Activated CD4-positive, alpha-beta T cell treated with anti-CD3 and anti-CD28 coated beads, Interleukin-2, Interleukin-6, amounts not matched to agents 100 ng/mL and 50 ng/mL, durations not matched to agents 16 hours and 8 hours (primary cell): ENCODE measurements around the gene RNF151.

ENCODE experiments used
- DNase-seq: peaks from one replicate; pipeline ENCODE4 v3.0.0-alpha.2; 2020

RNF151 gene

DNA sequence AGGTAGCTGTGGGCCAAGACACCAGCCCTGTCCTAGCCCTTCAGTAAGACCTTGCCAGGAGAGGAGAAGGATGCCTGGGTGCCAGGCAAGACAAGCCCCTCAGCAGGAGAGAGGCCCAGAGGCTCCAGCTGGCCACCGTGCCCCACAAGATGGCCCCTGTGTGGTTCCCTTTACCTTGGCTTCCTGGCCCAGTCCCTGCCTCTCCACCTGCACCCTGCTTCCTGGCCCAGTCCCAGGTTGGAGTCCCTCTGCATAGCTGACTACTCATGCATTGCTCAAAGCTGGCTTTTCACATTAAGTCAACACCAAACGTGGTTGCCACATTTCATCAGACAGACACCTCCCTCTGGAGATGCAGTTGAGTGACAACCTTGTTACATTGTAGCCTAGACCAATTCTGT, 27.1 kb downstream of the RNF151 start:
- peak; percentile 69 for DNase-seq

DNA sequence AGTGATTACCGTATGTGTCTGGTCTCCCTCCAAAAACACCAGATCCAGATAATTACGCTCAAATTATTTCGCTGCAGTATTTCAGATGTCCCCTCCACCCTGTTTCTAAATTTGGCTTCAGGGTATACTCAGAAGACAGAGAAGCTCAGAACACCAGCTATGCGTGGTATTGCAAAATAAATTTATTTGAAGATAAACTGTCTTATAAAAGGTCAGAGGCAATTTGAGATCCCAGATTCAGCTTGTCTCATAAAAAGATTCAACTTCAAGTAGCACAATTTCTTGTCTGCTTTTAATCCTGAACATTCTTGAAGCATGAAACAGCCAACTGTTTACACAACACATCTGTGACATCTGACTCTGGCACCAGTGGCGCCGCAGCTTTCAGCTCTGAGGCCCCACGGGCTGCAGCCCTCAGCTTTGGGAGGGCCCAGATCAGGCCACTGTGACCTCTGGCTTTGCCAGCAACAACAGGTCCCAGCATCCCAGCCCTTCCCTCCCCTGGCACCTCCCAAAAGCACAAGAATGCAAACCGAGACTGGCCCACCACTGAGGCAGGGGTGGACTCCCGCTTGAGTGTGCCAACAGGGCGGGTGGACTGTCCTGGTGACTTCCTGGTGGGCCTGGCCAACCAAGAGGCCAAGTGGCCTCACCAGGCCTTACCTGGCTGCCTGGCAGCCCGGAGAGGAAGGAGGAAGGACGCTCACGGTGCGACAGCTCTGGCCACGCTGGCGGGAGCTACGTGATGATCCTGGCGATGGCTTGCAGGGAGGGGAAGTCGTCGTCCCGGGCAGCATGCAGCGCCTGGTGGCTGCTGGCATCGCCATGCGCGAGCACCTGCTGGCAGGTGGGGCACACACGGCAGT, 31.1 kb downstream of the RNF151 start:
- DNase-seq, result no peak

DNA sequence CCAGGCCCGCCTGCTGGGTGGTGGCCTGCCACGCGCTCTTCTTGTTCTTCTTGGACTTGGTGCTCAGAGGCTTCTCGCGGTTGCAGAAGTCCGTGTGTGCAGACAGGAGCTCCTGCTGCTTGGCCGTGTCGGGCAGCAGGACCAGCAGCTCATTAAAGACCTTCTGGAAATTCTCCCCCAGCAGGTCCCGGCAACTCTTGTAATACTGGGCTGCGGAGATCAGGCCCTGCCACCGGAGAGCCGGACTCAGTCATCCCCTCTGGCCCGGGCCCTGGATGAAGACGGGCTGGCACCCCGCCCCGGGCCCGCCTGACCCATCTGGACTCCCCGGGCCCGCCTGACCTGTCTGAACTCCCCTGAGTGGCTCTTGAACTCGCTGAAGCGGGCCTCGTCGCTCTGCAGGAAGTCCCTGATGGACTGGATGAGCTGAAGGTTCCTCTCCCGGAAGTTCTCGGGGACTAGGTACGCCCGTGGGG, 31.7 kb downstream of the RNF151 start:
- DNase-seq, result no peak

DNA sequence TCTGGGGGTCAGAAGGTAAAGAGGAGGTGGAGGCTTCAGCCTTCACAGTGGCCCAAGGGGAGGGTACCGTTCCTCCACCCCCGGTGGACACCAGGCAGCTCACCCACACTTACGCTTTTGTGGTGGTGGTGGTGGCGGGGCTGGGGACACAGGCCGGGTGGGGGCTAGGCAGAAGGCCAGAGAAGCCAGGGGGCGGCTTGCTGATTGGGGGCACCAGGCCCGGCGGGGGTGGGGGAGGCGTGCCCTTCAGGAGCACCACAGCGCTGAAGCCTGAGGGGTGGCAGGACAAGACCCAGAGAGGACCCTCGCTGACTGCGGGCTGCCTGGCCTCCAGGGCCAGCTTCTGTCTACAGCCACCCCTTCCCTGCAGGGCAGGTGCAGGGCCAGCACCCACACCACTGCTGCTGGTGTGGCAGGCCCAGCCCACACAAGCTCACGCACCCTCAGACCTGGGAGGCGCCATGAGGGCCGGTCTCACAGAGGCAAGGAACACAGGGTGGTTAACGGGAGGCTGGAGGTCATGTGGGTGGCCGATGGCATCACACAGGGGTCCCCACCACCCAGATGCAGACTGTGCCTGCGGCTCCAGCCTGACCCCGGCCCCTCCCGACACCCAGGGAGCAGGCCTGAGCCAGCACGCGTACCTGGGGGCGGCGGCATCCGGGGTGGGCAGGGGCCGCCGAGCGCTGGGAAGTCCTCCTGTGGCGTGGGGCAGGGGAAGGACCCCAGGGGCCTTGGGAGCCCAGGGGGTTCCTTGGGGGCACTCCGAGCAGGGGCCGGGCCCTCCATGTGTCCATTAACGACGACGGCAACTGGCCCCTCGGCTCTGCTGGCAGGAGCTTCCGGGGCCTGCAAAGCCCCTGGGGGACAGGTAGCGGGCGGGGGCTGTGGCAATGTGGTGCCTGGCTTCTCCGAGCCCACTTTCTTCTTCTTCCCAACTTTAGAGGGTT, 32.5 kb downstream of the RNF151 start:
- DNase-seq, result no peak

DNA sequence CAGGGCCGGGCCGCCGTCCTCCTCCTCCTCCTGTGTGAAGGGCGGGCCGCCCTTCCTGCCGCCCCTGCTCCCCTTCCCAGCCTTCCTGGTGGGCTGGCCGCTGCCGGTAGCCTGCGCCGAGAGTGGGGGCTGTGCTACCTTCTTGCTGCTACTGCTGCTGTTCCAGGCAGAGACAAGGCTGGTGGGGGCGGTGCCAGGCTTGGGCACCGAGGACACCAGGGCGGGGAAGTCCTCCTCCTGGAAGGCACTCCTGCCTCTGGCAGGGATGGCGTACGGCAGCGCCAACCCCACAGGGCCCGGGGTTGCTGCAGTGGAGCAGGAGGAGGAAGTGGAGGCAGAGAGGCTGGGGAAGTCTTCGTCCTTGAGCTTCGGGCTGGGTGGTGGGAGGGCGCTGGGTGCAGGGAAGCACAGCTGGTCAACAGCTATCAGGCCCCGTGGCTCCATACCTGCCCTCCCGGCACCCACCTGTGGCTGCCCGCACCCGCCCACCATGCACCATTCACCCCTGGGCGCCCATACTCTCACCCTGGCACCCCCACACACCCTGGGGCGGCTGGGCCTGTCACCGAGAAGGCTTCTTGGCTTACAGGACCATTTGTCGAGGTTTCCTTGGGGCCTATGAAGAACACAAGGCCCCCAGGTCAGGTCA, 33.3 kb downstream of the RNF151 start:
- no peak for DNase-seq

DNA sequence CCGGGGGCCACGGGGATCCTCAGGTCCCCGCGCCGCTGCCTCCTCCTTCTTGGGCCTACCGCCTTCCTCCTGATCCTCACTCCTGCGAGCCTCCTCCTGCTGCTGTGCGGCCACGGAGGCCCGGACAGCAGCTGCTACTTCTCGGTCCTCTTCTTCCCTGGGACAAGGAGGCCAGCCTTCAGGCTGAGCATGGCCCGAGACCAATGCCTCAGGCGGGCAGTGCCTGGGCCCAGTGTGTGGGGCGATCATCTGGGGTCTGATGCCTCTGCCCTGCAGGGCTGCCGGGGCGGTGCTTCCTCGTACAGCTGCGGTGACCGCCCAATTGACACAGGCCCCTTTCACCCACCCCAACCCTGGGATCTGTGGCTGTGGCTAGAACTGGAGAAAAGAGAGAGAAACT, 34.4 kb downstream of the RNF151 start:
- DNase-seq, result no peak

DNA sequence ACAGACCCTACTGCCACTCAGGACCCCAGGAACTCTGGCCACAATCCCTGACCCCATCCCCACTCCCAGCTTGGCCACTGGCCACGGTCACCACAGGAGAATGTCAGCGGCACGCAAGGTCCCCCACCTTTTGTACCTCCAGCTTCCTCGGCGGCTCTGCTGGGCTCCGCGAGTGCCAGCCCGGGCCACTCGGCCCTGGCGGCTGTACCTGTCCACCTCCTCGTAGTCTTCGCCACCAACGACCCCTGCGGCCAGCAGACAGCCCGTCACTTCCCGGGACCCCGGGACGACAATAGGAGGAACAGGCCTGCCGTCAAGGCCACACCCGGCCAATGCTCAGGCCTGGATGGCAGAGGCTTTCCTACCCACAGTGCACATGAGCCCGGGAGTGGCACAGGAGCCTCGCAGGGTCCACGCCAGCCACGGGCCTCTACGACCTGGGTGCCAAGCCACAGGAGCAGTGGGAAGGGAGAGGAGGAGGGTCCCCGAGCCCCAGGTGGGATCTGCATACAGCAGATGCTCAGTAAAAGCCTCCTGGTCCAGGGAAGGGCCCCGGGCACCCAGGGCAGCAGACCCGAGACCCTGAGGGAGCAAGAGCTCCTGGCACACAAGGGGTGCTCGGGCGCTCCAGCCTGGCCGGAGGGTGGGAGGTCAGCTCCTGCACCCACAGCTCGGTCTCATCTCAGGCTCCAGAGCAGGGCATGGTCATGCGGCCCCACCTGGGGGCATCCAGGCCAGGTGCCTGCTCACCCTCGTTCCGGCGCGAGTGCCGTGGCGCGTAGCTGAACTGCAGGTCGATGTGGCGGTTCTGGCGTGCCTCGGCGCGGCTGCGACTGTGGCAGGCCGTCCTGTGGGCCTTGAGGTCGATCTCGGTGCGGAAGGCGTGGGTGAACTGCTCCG, 35.0 kb downstream of the RNF151 start:
- no peak for DNase-seq

DNA sequence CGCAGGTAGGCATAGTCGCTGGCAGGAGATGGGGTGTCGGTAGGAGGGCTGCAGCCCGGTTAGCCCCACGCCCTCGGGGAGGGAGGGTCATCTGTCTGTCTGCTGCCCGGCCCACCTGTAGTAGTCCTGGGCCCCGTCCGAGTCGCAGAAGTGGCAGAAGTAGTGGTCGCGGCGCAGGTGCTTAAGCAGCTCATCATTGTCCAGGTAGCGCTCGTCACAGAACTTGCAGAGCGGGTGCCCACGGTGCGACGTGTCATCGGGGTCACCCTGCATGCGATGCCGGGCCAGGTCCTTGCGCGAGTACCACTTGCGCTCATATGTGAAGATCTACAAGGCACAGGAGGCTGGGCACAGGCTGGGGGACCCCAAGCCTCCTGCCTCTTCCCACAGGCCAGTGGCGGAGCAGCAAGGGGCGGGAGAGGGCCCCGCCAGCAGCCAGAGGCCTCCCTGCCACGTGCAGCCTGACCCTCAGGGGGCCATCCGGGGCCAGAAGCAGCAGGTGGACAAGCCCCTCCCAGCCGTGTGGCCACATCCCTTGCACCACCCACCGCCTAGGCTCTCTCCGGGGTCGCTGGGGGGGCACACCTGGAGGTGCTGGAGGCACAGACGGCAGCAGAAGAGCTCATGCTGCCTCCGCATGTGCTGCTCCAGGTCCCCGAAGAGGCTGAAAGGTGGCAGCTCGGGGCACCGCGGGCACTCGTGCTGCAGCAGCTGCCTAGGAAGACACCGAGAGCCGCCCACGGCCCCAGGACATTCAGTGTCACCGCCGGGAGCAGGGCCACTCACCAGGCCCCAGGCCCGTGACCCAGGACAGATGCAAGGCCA, 36.0 kb downstream of the RNF151 start:
- no peak for DNase-seq

DNA sequence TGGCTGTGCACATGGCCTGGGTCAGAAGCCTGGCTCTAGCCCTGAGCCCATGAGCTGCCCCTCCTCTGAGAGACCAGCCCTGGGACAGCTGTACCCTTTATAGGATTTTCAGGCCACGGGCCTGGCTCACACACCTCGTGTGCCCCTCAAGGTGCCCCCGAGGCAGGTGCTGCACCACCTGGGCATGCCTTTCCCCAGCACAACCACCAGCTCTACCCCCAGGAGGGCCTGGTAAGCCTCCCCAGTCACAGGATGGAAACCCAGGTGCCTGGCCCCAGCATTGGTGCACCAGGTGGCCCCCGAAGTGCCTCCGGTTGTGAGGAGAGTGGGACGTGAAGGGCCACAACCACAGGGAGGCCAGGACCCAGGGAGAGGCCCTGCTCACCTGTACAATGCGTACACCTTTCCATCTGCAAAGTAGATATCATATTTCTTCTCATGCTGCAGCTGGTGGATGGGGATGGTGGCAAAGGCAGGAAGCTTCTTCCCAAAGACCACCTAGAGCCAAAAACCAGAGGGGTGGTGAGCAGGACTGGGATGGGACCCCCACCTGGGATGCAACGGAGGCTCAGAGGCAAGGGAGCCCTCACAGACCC, 36.7 kb downstream of the RNF151 start:
- DNase-seq, result no peak

DNA sequence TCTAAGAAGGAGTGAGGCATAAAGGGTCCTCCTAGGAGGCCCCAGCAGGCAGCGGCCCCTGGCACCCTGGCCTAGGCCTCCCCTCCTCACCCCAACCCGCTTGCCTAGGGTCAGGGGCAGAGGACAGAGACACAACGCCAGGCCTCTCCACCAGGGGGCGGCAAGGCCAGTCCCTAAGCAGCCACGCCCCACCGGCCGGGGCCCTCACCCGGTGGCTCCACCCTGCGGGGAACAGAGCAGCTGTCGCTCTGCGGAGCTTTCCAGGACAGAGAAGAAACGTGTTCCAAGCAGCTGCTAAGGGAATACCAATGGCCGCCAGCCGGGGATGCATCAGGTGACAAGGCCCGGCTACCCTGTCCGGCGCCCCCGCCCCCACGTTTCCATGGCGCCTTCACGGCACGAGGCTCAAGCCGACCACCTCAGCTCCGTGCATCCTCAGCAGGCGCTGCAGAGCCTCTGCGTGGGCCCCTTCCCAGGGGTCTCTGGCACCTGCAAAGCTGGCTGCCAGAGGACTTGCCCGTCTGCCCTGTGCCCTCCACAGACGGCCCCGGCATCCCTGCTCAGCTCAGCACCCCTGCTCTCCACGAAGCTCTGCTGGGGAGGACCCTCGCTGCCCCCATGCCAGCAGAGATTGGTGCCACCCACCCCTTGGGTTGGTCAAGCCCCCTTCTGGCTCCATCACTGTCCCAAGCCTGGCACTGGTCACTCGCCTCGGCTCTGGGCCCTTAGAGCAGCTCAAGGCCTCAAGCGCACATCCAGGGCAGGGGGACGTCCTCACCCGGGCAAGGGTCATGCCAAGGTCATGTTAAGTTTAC, 37.4 kb downstream of the RNF151 start:
- peak; percentile 94 for DNase-seq

DNA sequence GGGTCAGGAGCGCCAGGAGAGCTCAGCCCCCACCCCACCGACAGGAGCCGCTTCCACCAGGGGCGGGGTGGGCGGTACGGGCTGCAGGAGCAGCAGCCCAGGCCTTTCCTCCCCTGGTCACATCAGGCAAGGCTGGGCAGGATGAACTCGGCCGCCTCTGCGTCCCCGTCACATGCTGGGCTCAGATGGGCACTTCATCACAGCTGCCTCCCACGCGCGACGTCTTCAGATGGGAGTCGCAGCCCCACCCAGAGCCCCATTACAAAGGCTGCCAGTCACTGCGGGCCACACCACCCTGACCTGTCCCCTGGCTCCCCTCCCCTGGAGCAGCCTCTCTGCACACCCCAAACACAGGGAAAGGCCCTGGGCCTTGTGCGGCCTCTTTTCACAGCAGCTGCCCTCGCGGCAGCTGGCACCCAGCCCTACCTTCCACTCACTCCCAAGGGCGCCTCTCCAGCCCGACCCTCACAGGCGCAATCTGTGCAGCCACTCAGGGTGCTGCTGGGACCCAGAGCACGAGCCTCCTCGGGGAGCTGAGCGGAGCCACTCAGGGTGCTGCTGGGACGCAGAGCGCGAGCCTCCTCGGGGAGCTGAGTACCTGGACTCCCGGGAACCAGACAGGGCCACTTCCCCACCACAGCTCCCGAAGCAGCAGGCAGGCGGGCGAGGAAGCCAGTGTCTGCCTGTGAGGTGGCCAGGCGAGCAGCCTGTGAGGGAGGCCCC, 38.3 kb downstream of the RNF151 start:
- no peak for DNase-seq

DNA sequence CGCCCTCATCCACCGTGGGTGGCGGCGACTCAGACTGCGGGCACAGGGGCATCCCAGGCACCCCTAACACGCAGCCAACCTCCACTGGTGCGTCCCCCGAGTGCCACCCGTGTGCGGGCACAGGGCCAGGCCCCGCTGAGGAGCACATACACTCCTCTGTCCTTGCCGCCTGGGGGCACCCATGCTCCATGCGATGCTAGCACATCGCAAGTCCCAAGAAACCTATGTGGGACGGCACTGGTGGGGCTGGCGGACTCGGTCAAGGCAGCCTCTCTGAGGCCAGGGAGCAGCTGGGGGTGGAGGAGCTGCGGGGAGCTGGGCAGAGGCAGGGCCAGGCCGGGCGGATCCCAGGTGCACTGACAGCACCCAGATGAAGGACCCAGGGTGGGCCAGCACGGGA, 39.0 kb downstream of the RNF151 start:
- DNase-seq, result no peak

DNA sequence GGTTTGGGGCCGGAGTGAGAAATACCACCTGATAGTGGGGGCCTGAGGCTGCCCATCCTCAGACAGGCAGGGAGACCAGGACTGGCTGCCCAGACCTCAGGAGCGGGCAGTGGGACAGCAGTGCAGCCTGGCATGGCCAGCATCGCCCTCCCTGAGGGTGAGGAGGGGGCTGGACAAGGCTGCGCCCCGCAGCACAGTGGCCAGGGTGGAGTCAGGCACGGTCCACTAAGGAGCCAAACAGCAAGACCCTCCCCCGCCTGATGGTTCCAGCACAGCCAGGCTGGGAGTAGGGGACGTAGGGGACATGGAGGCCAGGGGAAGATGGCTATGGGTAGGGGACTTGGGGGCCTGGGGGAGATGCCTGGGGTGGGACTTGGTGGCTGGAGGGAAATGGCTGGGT, 39.7 kb downstream of the RNF151 start:
- no peak for DNase-seq

DNA sequence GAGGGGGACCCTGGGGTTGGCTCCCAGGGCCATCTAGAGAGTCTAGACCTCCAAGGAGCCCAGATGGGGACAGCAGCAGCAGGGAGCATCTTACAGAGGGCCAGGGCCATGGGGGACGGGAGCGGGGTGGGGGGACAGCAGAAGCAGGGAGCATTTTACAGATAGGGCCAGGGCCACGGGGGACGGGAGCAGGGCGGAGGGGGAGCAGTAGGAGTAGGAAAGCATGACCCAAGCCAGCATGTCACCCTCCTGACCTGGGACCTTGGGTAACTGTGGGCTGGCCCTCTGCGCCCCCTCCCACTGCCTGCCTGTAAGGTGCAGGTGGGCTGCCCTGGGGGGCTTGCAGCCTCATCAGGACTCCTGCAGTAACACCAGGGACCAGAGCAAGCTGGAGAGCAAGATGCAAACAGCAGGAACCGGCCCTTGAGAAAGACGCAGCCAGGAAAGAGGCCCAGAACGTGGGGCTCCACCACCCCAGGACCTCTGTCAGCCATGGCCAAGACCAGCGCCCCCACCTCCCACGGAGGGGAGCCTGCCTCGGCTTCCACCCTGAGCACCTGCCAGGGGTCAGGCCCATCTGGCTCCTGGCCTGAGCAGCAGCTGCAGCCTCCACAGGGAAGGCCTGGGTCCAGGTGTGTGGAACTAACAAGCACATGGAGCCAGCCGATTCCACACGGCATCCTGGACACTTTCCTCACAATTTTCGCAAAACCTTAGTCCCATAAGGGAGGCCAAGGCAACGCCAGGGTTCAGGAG, 40.6 kb downstream of the RNF151 start:
- DNase-seq, result no peak

DNA sequence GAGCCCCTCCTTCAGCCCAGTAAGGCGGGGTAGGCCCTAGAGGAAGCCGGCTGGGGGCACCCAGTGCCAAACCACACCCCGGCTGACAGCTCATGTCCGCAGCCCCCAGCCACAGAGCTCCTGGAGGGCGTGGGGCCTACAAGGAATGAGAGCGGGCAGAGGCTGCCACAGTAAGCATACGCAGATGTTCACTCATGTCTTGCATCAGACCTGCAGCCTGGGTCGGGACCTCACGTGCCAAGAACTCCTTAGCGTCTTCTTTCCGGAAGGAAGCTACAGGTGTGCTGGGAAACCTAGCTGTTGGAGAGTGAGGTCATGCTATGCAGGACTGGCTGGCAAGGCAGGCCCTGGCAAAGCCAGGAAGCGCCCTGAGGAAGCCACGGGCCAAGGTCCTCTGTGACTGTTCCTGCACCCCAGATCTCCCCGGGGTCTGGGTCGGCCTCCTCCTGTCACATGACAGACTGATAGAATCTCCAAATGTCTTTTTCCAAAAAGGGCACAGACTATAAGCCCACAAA, 41.4 kb downstream of the RNF151 start:
- DNase-seq, result peak; percentile 60

DNA sequence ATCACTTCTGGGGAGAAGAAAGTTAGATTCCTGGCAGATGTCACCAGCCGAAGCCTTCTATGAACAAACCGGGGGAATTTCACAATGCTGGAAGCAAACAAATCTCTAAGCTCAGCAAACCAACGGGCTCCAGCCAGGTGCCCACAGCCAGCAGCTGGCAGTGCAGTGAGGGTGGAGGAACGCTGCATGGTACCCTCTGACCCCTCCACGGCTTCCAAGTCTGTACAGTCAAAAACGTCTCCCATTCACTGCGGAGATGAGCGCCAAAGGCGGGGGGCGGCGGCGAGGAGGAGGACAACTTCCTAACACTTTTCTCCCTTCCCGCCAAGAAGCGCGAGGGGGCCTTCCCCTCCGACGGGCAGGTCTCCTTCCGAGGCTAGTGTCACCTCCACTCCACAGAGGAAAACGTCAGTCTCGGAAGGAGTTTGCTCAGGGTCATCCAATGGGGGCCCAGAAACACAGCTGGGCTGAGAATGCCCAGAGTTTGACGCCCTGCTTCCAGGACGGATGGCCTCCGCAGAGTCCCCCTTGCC, 42.0 kb downstream of the RNF151 start:
- DNase-seq, result peak; percentile 52

DNA sequence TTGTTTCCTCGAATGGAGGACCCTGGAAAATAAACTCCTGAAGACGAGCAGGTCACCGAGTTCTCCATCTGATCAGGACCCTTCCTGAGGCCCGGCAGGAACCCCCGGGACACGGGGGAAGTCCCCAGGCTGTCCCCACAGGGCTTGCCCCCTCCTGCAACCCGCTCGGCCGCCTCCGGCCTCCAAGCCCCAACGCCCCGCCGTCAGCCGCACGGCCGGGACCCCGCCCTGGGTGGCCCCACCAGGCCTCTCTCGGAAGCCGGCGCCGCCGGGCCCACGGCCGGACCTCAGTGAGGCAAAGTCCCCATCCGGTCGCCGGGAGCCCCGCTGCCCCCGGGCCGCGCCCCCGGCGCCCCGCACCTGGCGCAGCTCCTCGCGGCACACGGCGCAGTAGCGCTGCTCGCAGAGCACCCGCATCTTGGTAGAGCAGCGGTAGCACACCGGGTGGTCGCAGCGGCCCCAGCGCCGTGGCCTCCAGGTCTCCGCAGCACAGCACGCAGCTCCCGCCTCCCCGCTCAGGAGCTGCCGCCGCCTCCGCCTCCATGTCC, 42.6 kb downstream of the RNF151 start:
- DNase-seq, result peak; percentile 36
